GM12878 (cell line): ENCODE data around the gene CAPN1. TPM values are rescaled to one million over a fixed set of nuclear protein-coding genes. Genes with fewer than 3 reads are reported as not detected.

ENCODE experiments used
- ATAC-seq: fragments of 200-7000 bp; cut with Tn5 transposase; 3 replicates; pipeline ENCODE4 v1.9.1; 2020; ENCODE audit warnings: mild to moderate bottlenecking, moderate library complexity
- BruUV-seq: library from RNA; stranded (reverse); fragments of 400-500 nt; replicated peaks from 2 replicates; lab custom pipeline; 2021; lab: Mats Ljungman, UMichigan
- CTCF ChIA-PET: fragments of 300-600 bp; sonication (Branson Sonifier 250); formaldehyde crosslinking; extraction: SDS; loops from one replicate; lab custom pipeline; 2021; ENCODE audit warnings: inconsistent platforms; lab: Yijun Ruan, JAX
- POLR2A ChIA-PET: fragments of 350-600 bp; formaldehyde crosslinking; extraction: SDS; loops from one replicate; lab custom pipeline; 2021; ENCODE audit warnings: inconsistent platforms; lab: Charles Lee
- RAD21 ChIA-PET: fragments of 300-600 bp; sonication (Branson Sonifier 250); formaldehyde crosslinking; loops from one replicate; lab custom pipeline; 2023; ENCODE audit warnings: antibody characterized with exemption; ENCODE audit not compliant: unreplicated experiment; lab: Charles Lee
- SMC1A ChIA-PET: fragments of 300-600 bp; sonication (Branson Sonifier 250); formaldehyde crosslinking; loops from one replicate; lab custom pipeline; 2023; ENCODE audit not compliant: unreplicated experiment, uncharacterized antibody; lab: Charles Lee
- DNase-seq: peaks from one replicate; pipeline ENCODE4 v3.0.0-alpha.2; 2011; ENCODE audit warnings: low read depth, low spot score
- FAIRE-seq: peaks from 3 replicates; lab custom pipeline; 2011; peaks lifted over from hg19 to GRCh38; lab: Jason Lieb, UNC
- H2AFZ ChIP-seq: 2 replicates; pipeline ENCODE4 v1.6.0; 2011; ENCODE audit warnings: low read depth, low read length, control low read depth; ENCODE audit not compliant: control insufficient read depth
- H3K27ac ChIP-seq: 2 replicates; pipeline ENCODE4 v1.5.1; 2011; ENCODE audit warnings: control low read depth; ENCODE audit not compliant: control insufficient read depth, insufficient read depth
- H3K27me3 ChIP-seq, 2 experiments: replicated peaks in 1 of 2; 2 replicates each; pipeline versions ENCODE4 v1.6.0 to v1.6.1; 2011; ENCODE audit warnings: low read length in 1 of 2; ENCODE audit not compliant: control insufficient read depth in 2 of 2, insufficient read depth in 2 of 2
- H3K36me3 ChIP-seq, 2 experiments: 2 replicates each; pipeline ENCODE4 v1.5.1; 2011; ENCODE audit warnings: low read length in 1 of 2; ENCODE audit not compliant: control insufficient read depth in 2 of 2, insufficient read depth in 2 of 2
- H3K4me1 ChIP-seq: 2 replicates; pipeline ENCODE4 v1.6.1; 2011; ENCODE audit warnings: mild to moderate bottlenecking, low read length, moderate library complexity, mixed read lengths; ENCODE audit not compliant: control insufficient read depth, insufficient read depth
- H3K4me2 ChIP-seq: 2 replicates; pipeline ENCODE4 v1.6.0; 2011; ENCODE audit warnings: control low read depth; ENCODE audit not compliant: control insufficient read depth, insufficient read depth
- H3K4me3 ChIP-seq: fragments of 200-600 bp; sonication (generic); 2 replicates; pipeline ENCODE4 v1.5.1; 2016
- H3K79me2 ChIP-seq: 2 replicates; pipeline ENCODE4 v1.6.0; 2011; ENCODE audit warnings: low read length; ENCODE audit not compliant: control insufficient read depth, insufficient read depth
- H3K9ac ChIP-seq: 2 replicates; pipeline ENCODE4 v1.8.0; 2011; ENCODE audit warnings: low read length, control low read depth, mixed read lengths; ENCODE audit not compliant: control insufficient read depth, insufficient read depth
- H3K9me3 ChIP-seq: replicated peaks from 3 replicates; pipeline ENCODE4 v1.5.1; 2011; ENCODE audit warnings: mild to moderate bottlenecking, low read length; ENCODE audit not compliant: control insufficient read depth, insufficient read depth
- H4K20me1 ChIP-seq: 2 replicates; pipeline ENCODE4 v1.6.0; 2011; ENCODE audit not compliant: control insufficient read depth, insufficient read depth
- CREB1 ChIP-seq: IDR thresholded peaks from 2 replicates; pipeline ENCODE4 v1.6.1; 2012; ENCODE audit warnings: low read depth, mild to moderate bottlenecking, inconsistent platforms
- CREM ChIP-seq: IDR thresholded peaks from 2 replicates; pipeline ENCODE4 v1.6.1; 2014; ENCODE audit warnings: antibody characterized with exemption, low read depth
- CUX1 ChIP-seq: IDR thresholded peaks from 2 replicates; pipeline ENCODE4 v1.6.1; 2012; ENCODE audit warnings: improper control_type of control experiment, low read depth, low read length; ENCODE audit not compliant: insufficient replicate concordance
- EGR1 ChIP-seq, 2 experiments: IDR thresholded peaks; 1 replicate in 1 of 2; 2 replicates in 1 of 2; pipeline ENCODE4 v1.6.1; 2011 to 2012; ENCODE audit warnings: low read depth in 2 of 2, low read length in 2 of 2, borderline replicate concordance in 1 of 2, mild to moderate bottlenecking in 1 of 2, moderate library complexity in 1 of 2
- GATAD2B ChIP-seq: fragments of 450-650 bp; conservative IDR thresholded peaks from 2 replicates; pipeline ENCODE4 v1.6.1; 2017; ENCODE audit warnings: low read depth, mild to moderate bottlenecking, moderate library complexity
- KLF5 ChIP-seq: fragments of 450-650 bp; IDR thresholded peaks from 2 replicates; pipeline ENCODE4 v1.6.1; 2014; ENCODE audit warnings: mild to moderate bottlenecking; ENCODE audit not compliant: partially characterized antibody
- MYC ChIP-seq: IDR thresholded peaks from 2 replicates; pipeline ENCODE4 v1.6.1; 2011; ENCODE audit warnings: mild to moderate bottlenecking, low read length, moderate library complexity, inconsistent platforms; ENCODE audit not compliant: insufficient read depth, insufficient replicate concordance, insufficient read length, severe bottlenecking
- NBN ChIP-seq: fragments of 450-650 bp; IDR thresholded peaks from 2 replicates; pipeline ENCODE4 v1.6.1; 2016
- NFXL1 ChIP-seq: fragments of 450-650 bp; IDR thresholded peaks from 2 replicates; pipeline ENCODE4 v1.6.1; 2017; ENCODE audit warnings: antibody characterized with exemption, mild to moderate bottlenecking, borderline replicate concordance
- POU2F2 ChIP-seq: IDR thresholded peaks from 3 replicates; pipeline ENCODE4 v1.6.1; 2011; ENCODE audit warnings: low read depth, mild to moderate bottlenecking, low read length, borderline replicate concordance
- RELB ChIP-seq: fragments of 450-650 bp; IDR thresholded peaks from 2 replicates; pipeline ENCODE4 v1.6.1; 2017; ENCODE audit warnings: low read depth, mild to moderate bottlenecking, moderate library complexity
- SIN3A ChIP-seq: IDR thresholded peaks from 2 replicates; pipeline ENCODE4 v1.6.1; 2012; ENCODE audit warnings: low read depth, low read length, improper control_type of control experiment
- SMAD1 ChIP-seq: fragments of 450-650 bp; IDR thresholded peaks from 2 replicates; pipeline ENCODE4 v1.6.1; 2018; ENCODE audit warnings: mild to moderate bottlenecking, low read depth; ENCODE audit not compliant: partially characterized antibody
- WGBS: methylation state at CpG from one replicate; pipeline ENCODE4 v1.1.6; 2016; ENCODE audit warnings: low lambda C conversion rate; ENCODE audit not compliant: insufficient replicate concordance, insufficient coverage; ENCODE audit errors: missing lambda C conversion rate; 5-methylcytosine and 5-hydroxymethylcytosine counted together
- in situ Hi-C: fragments of 300-500 bp; cut with MboI; formaldehyde crosslinking; loops from 9 replicates; pipeline ENCODE4 v1.14.3; 2018; ENCODE audit warnings: mixed read lengths
- intact Hi-C: fragments of 100-400 bp; cut with micrococcal nuclease; formaldehyde crosslinking; loops from one replicate; pipeline ENCODE4 v1.14.2; 2022; ENCODE audit not compliant: unreplicated experiment
- polyA plus RNA-seq, 11 experiments: library from polyadenylated mRNA; depleted of rRNA in 4 of 11; unstranded in 6 of 11; stranded (reverse) in 5 of 11; fragments of >200 nt; fragmentation: Nextera tagmentation in 4 of 11; fragmentation: Illumina TruSeq in 1 of 11; extraction: Ambion mirVana in 4 of 11; extraction: Trizol in 1 of 11; gene quantifications; 1 replicate in 1 of 11; 2 replicates in 10 of 11; pipeline versions ENCODE4 v1.2.1 to v1.2.3, GENCODE V29; 2011 to 2016; ENCODE audit warnings: inconsistent platforms in 2 of 11, missing spikeins in 2 of 11, low read depth in 1 of 11
- total RNA-seq, 4 experiments: library from RNA; depleted of rRNA in 3 of 4; stranded (reverse); fragments of >200 nt in 3 of 4; fragmentation: Illumina TruSeq in 1 of 4; extraction: Trizol in 1 of 4; gene quantifications; 2 replicates each; pipeline versions ENCODE4 v1.2.1 to v1.2.3, GENCODE V29; 2013 to 2021
- TF ChIP-seq, protein P1 (sequence below): fragments of 450-650 bp; formaldehyde crosslinking; IDR thresholded peaks from 2 replicates; pipeline ENCODE4 v1.5.0; 2022; ENCODE audit warnings: mild to moderate bottlenecking, missing genetic modification characterization

Gene CAPN1
- total and polyA plus RNA-seq, 10 of the 15 experiments (the other 5 are each of a cell fraction or from before 2014, with no cell fraction given), result 2.2 to 167 (median 77.3) TPM

- ATAC-seq, result 0 out of 3 replicates have a peak, but pooled peaks have one; percentile 20
- SMC1A ChIA-PET, result no interaction called here
- TF ChIP-seq CREM (no peak), GATAD2B (no peak), NBN (no peak), SIN3A (no peak), RELB (no peak), KLF5 (no peak), NFXL1 (no peak), CUX1 (no peak), POU2F2 (no peak), SMAD1 (no peak), MYC (no peak), EGR1 (IDR thresholded peaks at IDR 0.05; ENCODE audit: borderline replicate concordance in 1 of 2, low read depth in 2 of 2, low read length in 2 of 2) (no peak), CREB1 (no peak)
- TF ChIP-seq, protein P1, sequence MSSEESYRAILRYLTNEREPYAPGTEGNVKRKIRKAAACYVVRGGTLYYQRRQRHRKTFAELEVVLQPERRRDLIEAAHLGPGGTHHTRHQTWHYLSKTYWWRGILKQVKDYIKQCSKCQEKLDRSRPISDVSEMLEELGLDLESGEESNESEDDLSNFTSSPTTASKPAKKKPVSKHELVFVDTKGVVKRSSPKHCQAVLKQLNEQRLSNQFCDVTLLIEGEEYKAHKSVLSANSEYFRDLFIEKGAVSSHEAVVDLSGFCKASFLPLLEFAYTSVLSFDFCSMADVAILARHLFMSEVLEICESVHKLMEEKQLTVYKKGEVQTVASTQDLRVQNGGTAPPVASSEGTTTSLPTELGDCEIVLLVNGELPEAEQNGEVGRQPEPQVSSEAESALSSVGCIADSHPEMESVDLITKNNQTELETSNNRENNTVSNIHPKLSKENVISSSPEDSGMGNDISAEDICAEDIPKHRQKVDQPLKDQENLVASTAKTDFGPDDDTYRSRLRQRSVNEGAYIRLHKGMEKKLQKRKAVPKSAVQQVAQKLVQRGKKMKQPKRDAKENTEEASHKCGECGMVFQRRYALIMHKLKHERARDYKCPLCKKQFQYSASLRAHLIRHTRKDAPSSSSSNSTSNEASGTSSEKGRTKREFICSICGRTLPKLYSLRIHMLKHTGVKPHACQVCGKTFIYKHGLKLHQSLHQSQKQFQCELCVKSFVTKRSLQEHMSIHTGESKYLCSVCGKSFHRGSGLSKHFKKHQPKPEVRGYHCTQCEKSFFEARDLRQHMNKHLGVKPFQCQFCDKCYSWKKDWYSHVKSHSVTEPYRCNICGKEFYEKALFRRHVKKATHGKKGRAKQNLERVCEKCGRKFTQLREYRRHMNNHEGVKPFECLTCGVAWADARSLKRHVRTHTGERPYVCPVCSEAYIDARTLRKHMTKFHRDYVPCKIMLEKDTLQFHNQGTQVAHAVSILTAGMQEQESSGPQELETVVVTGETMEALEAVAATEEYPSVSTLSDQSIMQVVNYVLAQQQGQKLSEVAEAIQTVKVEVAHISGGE (CRISPR knock-in tag), result no peak
- no peak overlapping the region for H3K9ac ChIP-seq
- FAIRE-seq, result no peak
- intact Hi-C loops (no loop called here), in situ Hi-C loops (no loop called here)
- no peak for DNase-seq
- H3K27ac ChIP-seq, result no peak overlapping the region
- no peak overlapping the region for H3K4me3 ChIP-seq
- no peaks in the 10 kb centered on the region for H3K27me3 ChIP-seq
- RAD21 ChIA-PET, result no interaction called here
- no peaks in the 10 kb centered on the region for H4K20me1 ChIP-seq
- H3K79me2 ChIP-seq, result no peaks in the 10 kb centered on the region
- H3K9me3 ChIP-seq, result no peaks in the 10 kb centered on the region
- 45% methylated on average over 3 of the region's 6 CpGs for WGBS
- H3K4me1 ChIP-seq, result peaks cover 7% of the 10 kb centered on the region
- no peak overlapping the region for H3K4me2 ChIP-seq
- no TSS peak for BruUV-seq
- CTCF ChIA-PET, result interaction anchor here (0.6 kb wide), 1 partner anchor 55 kb away, joined by 3 read pairs; no protein-coding TSS in a partner anchor
- H2AFZ ChIP-seq, result no peak overlapping the region
- no peaks in the 10 kb centered on the region for H3K36me3 ChIP-seq
- POLR2A ChIA-PET, result no interaction called here
Observed at GRCh38 chr11:65216830-65217229, 35.1 kb downstream of the CAPN1 start.
